HG02798 (cell line): Measurements from ENCODE around the gene NAPG.
"Not testable (repeated sequence)": the region's sequence is repeated elsewhere in the genome, so short reads cannot be mapped to it uniquely, and the experiment has no call there.

Experiments
- ATAC-seq: cut with Tn5 transposase; IDR thresholded peaks from one replicate; pipeline ENCODE4 v1.9.1; 2021; ENCODE audit warnings: mild to moderate bottlenecking; ENCODE audit not compliant: unreplicated experiment, poor library complexity

Gene NAPG

GRCh38 chr18:10543277-10543676 lies 17.4 kb downstream of the NAPG start:
- ATAC-seq = no peak

GRCh38 chr18:10544093-10544748 lies 18.4 kb downstream of the NAPG start:
- no peak for ATAC-seq

- ATAC-seq = no peak
These were observed 20.9 kb downstream of the NAPG start for GRCh38 chr18:10546557-10547300.

GRCh38 chr18:10552226-10552625 lies 26.4 kb downstream of the NAPG start:
- no peak for ATAC-seq

GRCh38 chr18:10556251-10556650 lies 30.4 kb downstream of the NAPG start:
- ATAC-seq = not testable (repeated sequence)

- no peak for ATAC-seq
These were observed 31.4 kb downstream of the NAPG start for GRCh38 chr18:10557085-10557677.

- no peak for ATAC-seq
These were observed 32.6 kb downstream of the NAPG start for GRCh38 chr18:10558243-10558966.

- ATAC-seq = no peak
These were observed 33.1 kb downstream of the NAPG start for GRCh38 chr18:10558967-10559298.

- peak; percentile 44 for ATAC-seq
These were observed 34.0 kb downstream of the NAPG start for GRCh38 chr18:10559553-10560451.

GRCh38 chr18:10560452-10561045 lies 34.7 kb downstream of the NAPG start:
- peak; percentile 64 for ATAC-seq

GRCh38 chr18:10562773-10563160 lies 36.9 kb downstream of the NAPG start:
- ATAC-seq = no peak

GRCh38 chr18:10563886-10564285 lies 38.1 kb downstream of the NAPG start:
- no peak for ATAC-seq

GRCh38 chr18:10564975-10565773 lies 39.3 kb downstream of the NAPG start:
- no peak for ATAC-seq

GRCh38 chr18:10565835-10566234 lies 40.0 kb downstream of the NAPG start:
- no peak for ATAC-seq

GRCh38 chr18:10566390-10566789 lies 40.6 kb downstream of the NAPG start:
- no peak for ATAC-seq

GRCh38 chr18:10569941-10570340 lies 44.1 kb downstream of the NAPG start:
- ATAC-seq = not testable (repeated sequence)

- ATAC-seq = no peak
These were observed 44.8 kb downstream of the NAPG start for GRCh38 chr18:10570622-10571021.

GRCh38 chr18:10571537-10571936 lies 45.7 kb downstream of the NAPG start:
- no peak for ATAC-seq

GRCh38 chr18:10573261-10573660 lies 47.4 kb downstream of the NAPG start:
- not testable (repeated sequence) for ATAC-seq
